Skeletal muscle satellite cell (primary cell): Measurements from ENCODE around the gene SLC38A3.
A peak's percentile ranks its signal among the peaks of the same experiment; 100 is the strongest.

ENCODE experiments used
- H3K27me3 ChIP-seq: 2 replicates; pipeline ENCODE4 v1.7.0; 2013; ENCODE audit warnings: low read length; ENCODE audit not compliant: control insufficient read depth, insufficient read depth
- H3K36me3 ChIP-seq: 2 replicates; pipeline ENCODE4 v1.7.0; 2013; ENCODE audit warnings: mild to moderate bottlenecking, control low read depth, low read length; ENCODE audit not compliant: insufficient read depth
- H3K4me1 ChIP-seq: 2 replicates; pipeline ENCODE4 v1.7.0; 2013; ENCODE audit warnings: low read length; ENCODE audit not compliant: control insufficient read depth, insufficient read depth
- H3K4me2 ChIP-seq: 2 replicates; pipeline ENCODE4 v1.7.0; 2013; ENCODE audit warnings: mild to moderate bottlenecking, low read length
- H3K4me3 ChIP-seq: 2 replicates; pipeline ENCODE4 v1.7.0; 2013; ENCODE audit warnings: low read length
- H3K9ac ChIP-seq: 2 replicates; pipeline ENCODE4 v1.7.0; 2013; ENCODE audit warnings: mild to moderate bottlenecking, low read depth, low read length, moderate library complexity
- H3K9me3 ChIP-seq: replicated peaks from 2 replicates; pipeline ENCODE4 v1.7.0; 2013; ENCODE audit warnings: mild to moderate bottlenecking, control low read depth, low read length

Gene SLC38A3

GRCh38 chr3:50185230-50185629 is 19.8 kb upstream of the SLC38A3 start:
- Histone ChIP-seq H3K27me3 (no peaks in the 10 kb centered on the region), H3K9me3 (no peaks in the 10 kb centered on the region), H3K36me3 (no peaks in the 10 kb centered on the region), H3K9ac (no peak overlapping the region), H3K4me3 (no peak overlapping the region), H3K4me1 (peaks cover 3% of the 10 kb centered on the region), H3K4me2 (no peak overlapping the region)

DNA sequence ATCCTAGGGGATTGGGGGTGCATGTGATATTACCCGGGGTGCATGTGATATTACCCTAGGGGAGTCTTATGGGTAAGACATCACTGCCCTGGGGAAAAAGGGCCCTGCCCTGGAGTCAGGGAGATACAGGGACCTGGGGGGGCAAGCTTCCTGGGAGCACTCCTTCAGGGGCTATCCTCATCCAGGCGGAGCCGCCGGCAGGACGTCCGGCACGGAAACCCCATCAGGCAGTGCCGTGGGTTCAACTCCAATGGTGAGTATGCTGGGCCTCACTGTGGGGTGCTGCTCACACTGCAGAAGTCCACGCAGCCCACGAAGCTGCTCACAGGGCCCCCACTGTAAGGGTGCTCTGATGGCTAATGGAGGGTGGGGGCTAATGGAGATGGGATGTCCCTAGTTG is 19.0 kb upstream of the SLC38A3 start:
- Histone ChIP-seq H3K36me3 (no peaks in the 10 kb centered on the region), H3K4me1 (peaks cover 3% of the 10 kb centered on the region), H3K27me3 (no peaks in the 10 kb centered on the region), H3K4me2 (no peak overlapping the region), H3K9ac (no peak overlapping the region), H3K4me3 (no peak overlapping the region), H3K9me3 (no peaks in the 10 kb centered on the region)

DNA sequence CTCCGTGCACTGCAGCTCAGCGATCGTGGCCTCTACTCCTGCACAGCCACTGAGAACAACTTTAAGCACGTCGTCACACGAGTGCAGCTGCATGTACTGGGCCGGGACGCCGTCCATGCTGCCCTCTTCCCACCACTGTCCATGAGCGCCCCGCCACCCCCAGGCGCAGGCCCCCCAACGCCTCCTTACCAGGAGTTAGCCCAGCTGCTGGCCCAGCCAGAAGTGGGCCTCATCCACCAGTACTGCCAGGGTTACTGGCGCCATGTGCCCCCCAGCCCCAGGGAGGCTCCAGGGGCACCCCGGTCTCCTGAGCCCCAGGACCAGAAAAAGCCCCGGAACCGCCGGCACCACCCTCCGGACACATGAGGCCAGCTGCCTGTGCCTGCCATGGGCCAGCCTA is 17.3 kb upstream of the SLC38A3 start:
- H3K4me1 ChIP-seq = peaks cover 3% of the 10 kb centered on the region
- no peaks in the 10 kb centered on the region for H3K36me3 ChIP-seq
- no peak overlapping the region for H3K9ac ChIP-seq
- H3K27me3 ChIP-seq = no peaks in the 10 kb centered on the region
- no peak overlapping the region for H3K4me3 ChIP-seq
- no peak overlapping the region for H3K4me2 ChIP-seq
- no peaks in the 10 kb centered on the region for H3K9me3 ChIP-seq

- no peaks in the 10 kb centered on the region for H3K36me3 ChIP-seq
- H3K27me3 ChIP-seq = peaks cover 15% of the 10 kb centered on the region
- H3K4me3 ChIP-seq = no peak overlapping the region
- H3K4me2 ChIP-seq = no peak overlapping the region
- no peak overlapping the region for H3K9ac ChIP-seq
- H3K9me3 ChIP-seq = no peaks in the 10 kb centered on the region
- H3K4me1 ChIP-seq = peaks cover 7% of the 10 kb centered on the region
Measured at GRCh38 chr3:50189274-50189673, 15.8 kb upstream of the SLC38A3 start.

DNA sequence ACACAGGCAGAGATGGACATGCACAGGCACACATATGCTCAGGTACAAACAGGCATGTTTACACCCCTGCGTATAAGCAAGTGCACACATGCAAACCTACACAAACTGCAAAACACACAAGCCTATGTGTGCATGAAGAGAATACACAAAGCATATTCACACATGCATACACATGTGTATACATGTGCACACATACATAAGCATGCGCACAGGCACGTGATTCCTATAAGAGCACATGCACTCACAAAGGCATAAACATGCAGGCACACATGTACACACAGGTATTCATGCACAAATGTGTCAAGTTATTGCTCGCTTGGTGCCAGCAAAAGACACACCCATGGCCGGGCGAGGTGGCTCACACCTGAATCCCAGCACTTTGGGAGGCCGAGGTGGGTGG is 15.1 kb upstream of the SLC38A3 start:
- Histone ChIP-seq H3K4me2 (no peak overlapping the region), H3K27me3 (peaks cover 21% of the 10 kb centered on the region), H3K4me3 (no peak overlapping the region), H3K4me1 (peaks cover 12% of the 10 kb centered on the region), H3K9me3 (no peaks in the 10 kb centered on the region), H3K9ac (no peak overlapping the region), H3K36me3 (no peaks in the 10 kb centered on the region)

DNA sequence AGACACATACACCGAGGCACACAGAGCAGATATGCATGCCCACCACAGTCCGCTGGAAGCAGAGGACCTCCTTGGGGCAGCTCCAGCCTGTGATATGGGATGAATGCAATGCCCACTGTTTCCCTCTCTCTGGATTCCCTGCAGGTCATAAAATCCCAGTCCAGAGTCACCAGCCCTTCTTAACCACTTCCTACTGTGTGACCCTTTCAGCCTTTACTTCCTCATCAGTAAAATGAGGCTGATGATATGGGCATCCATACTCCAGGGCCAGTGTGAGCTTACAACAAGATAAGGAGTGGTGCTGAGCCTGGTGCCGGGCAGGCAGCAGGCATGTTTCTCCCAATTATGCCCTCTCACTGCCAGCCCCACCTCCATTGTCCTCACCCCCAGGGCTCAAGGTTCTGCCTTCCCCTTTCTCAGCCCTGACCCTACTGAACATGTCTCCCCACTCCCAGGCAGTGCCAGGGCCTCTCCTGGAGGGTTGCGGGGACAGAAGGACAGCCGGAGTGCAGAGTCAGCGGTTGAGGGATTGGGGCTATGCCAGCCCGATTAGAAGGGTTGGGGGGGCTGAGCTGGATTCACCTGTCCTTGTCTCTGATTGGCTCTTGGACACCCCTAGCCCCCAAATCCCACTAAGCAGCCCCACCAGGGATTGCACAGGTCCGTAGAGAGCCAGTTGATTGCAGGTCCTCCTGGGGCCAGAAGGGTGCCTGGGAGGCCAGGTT is 14.0 kb upstream of the SLC38A3 start, which contains the start of gene GNAT1:
Gene GNAT1, plus strand, starts transcription at position 675 of the 725 bp plus-strand sequence. CDS start 116 bp downstream, outside the sequence.
- Histone ChIP-seq H3K4me3 (no peak within 1 kb of the TSS), H3K27me3 (peaks cover 26% of the 10 kb centered on the region), H3K36me3 (no peaks in the 10 kb centered on the region), H3K9me3 (no peaks in the 10 kb centered on the region), H3K4me2 (no peak within 1 kb of the TSS), H3K9ac (no peak within 1 kb of the TSS), H3K4me1 (peaks cover 12% of the 10 kb centered on the region)

GRCh38 chr3:50192124-50192523 is 12.9 kb upstream of the SLC38A3 start:
- H3K27me3 ChIP-seq = peaks cover 35% of the 10 kb centered on the region
- peaks cover 12% of the 10 kb centered on the region for H3K4me1 ChIP-seq
- H3K4me3 ChIP-seq = no peak overlapping the region
- no peak overlapping the region for H3K4me2 ChIP-seq
- H3K9ac ChIP-seq = no peak overlapping the region
- H3K9me3 ChIP-seq = no peaks in the 10 kb centered on the region
- H3K36me3 ChIP-seq = no peaks in the 10 kb centered on the region

GRCh38 chr3:50192689-50193141 is 12.4 kb upstream of the SLC38A3 start:
- H3K4me2 ChIP-seq = no peak overlapping the region
- H3K27me3 ChIP-seq = peaks cover 40% of the 10 kb centered on the region
- H3K9ac ChIP-seq = no peak overlapping the region
- no peak overlapping the region for H3K4me3 ChIP-seq
- H3K4me1 ChIP-seq = peaks cover 12% of the 10 kb centered on the region
- H3K9me3 ChIP-seq = no peaks in the 10 kb centered on the region
- no peaks in the 10 kb centered on the region for H3K36me3 ChIP-seq

GRCh38 chr3:50193286-50193685 is 11.8 kb upstream of the SLC38A3 start:
- peaks cover 12% of the 10 kb centered on the region for H3K4me1 ChIP-seq
- no peak overlapping the region for H3K4me2 ChIP-seq
- no peak overlapping the region for H3K4me3 ChIP-seq
- H3K27me3 ChIP-seq = peaks cover 40% of the 10 kb centered on the region
- no peak overlapping the region for H3K9ac ChIP-seq
- H3K36me3 ChIP-seq = no peaks in the 10 kb centered on the region
- H3K9me3 ChIP-seq = no peaks in the 10 kb centered on the region

- no peak overlapping the region for H3K9ac ChIP-seq
- H3K9me3 ChIP-seq = no peaks in the 10 kb centered on the region
- H3K36me3 ChIP-seq = no peaks in the 10 kb centered on the region
- H3K27me3 ChIP-seq = peaks cover 40% of the 10 kb centered on the region
- H3K4me2 ChIP-seq = peak overlapping the region; percentile 64
- H3K4me3 ChIP-seq = no peak overlapping the region
- peaks cover 12% of the 10 kb centered on the region for H3K4me1 ChIP-seq
Measured at GRCh38 chr3:50193746-50194127, 11.3 kb upstream of the SLC38A3 start.

- peaks cover 40% of the 10 kb centered on the region for H3K27me3 ChIP-seq
Measured at GRCh38 chr3:50194128-50194902, 10.8 kb upstream of the SLC38A3 start.

More at GRCh38 chr3:50194128-50194902, 10.8 kb upstream of the SLC38A3 start:
- Histone ChIP-seq H3K4me3 (peak overlapping the region; percentile 16), H3K9me3 (no peaks in the 10 kb centered on the region), H3K36me3 (no peaks in the 10 kb centered on the region), H3K4me1 (peaks cover 9% of the 10 kb centered on the region), H3K4me2 (peak overlapping the region; percentile 64), H3K9ac (no peak overlapping the region)
